Peyer's patch (tissue), 4 donors: ENCODE results near the gene OR1K1.

Source experiments
- CTCF ChIP-seq, 6 experiments: fragments of 450-650 bp in 4 of 6; fragments of 200-600 bp in 2 of 6; sonication (generic) in 1 of 6; IDR thresholded peaks; one replicate each; pipeline ENCODE4 v1.5.1; 2017 to 2019; ENCODE audit warnings: antibody characterized with exemption in 6 of 6, mild to moderate bottlenecking in 3 of 6, moderate library complexity in 1 of 6
- POLR2A ChIP-seq, 2 donors: fragments of 450-650 bp; IDR thresholded peaks; one replicate each; pipeline ENCODE4 v1.5.1; 2017; ENCODE audit warnings: antibody characterized with exemption in 2 of 2, mild to moderate bottlenecking in 2 of 2, moderate library complexity in 2 of 2

- no peak for TF ChIP-seq CTCF (IDR thresholded peaks at IDR 0.05)
- TF ChIP-seq POLR2A (IDR thresholded peaks at IDR 0.05) = no peak
Observed at GRCh38 chr9:122779181-122779580, 20.7 kb upstream of the OR1K1 start.
